HepG2 (cell line): ENCODE data around the gene TFAP2A. TPM values are rescaled to one million over a fixed set of nuclear protein-coding genes. Genes with fewer than 3 reads are reported as not detected.

ENCODE experiments used
- ATRX ChIP-seq: sonication (generic); formaldehyde crosslinking; IDR thresholded peaks from 2 replicates; pipeline ENCODE4 v1.4.0; 2020; ENCODE audit warnings: missing genetic modification reagents, borderline replicate concordance
- BORCS8-MEF2B ChIP-seq: sonication (generic); formaldehyde crosslinking; IDR thresholded peaks from 2 replicates; pipeline ENCODE4 v1.8.0; 2022; ENCODE audit warnings: mild to moderate bottlenecking, missing genetic modification reagents
- CBFB ChIP-seq: sonication (generic); formaldehyde crosslinking; IDR thresholded peaks from 2 replicates; pipeline ENCODE4 v1.4.0; 2020; ENCODE audit warnings: missing genetic modification reagents
- MIER2 ChIP-seq: IDR thresholded peaks from 2 replicates; pipeline ENCODE4 v1.6.1; 2016; ENCODE audit warnings: missing biosample characterization, missing genetic modification reagents
- NR2F1 ChIP-seq, 2 experiments: fragments of 450-650 bp in 1 of 2; formaldehyde crosslinking in 1 of 2; IDR thresholded peaks; 2 replicates each; pipeline versions ENCODE4 v1.5.0 to v1.6.1; 2016 to 2020; ENCODE audit warnings: mild to moderate bottlenecking in 1 of 2, missing compliant biosample characterization in 1 of 2, missing genetic modification reagents in 1 of 2, moderate library complexity in 1 of 2
- NRL ChIP-seq: sonication (generic); formaldehyde crosslinking; IDR thresholded peaks from 2 replicates; pipeline ENCODE4 v1.5.0; 2020; ENCODE audit warnings: missing genetic modification reagents, mild to moderate bottlenecking, moderate library complexity, borderline replicate concordance
- PATZ1 ChIP-seq: sonication (generic); formaldehyde crosslinking; IDR thresholded peaks from 2 replicates; pipeline ENCODE4 v1.4.0; 2020; ENCODE audit warnings: missing genetic modification reagents
- PRMT3 ChIP-seq: sonication (generic); formaldehyde crosslinking; IDR thresholded peaks from 2 replicates; pipeline ENCODE4 v1.8.1; 2022; ENCODE audit warnings: low read depth, mild to moderate bottlenecking, moderate library complexity, missing genetic modification reagents, borderline replicate concordance
- REPIN1 ChIP-seq: sonication (generic); formaldehyde crosslinking; IDR thresholded peaks from 2 replicates; pipeline ENCODE4 v1.8.0; 2022; ENCODE audit warnings: missing genetic modification reagents, low read depth, mild to moderate bottlenecking, borderline replicate concordance
- SCMH1 ChIP-seq: sonication (generic); formaldehyde crosslinking; IDR thresholded peaks from 2 replicates; pipeline ENCODE4 v1.9.0; 2021; ENCODE audit warnings: missing genetic modification reagents, mild to moderate bottlenecking, borderline replicate concordance
- ZFX ChIP-seq: sonication (generic); formaldehyde crosslinking; IDR thresholded peaks from 2 replicates; pipeline ENCODE4 v1.4.0; 2020; ENCODE audit warnings: mild to moderate bottlenecking, low read depth, missing genetic modification reagents, moderate library complexity
- ZMAT3 ChIP-seq: sonication (generic); formaldehyde crosslinking; conservative IDR thresholded peaks from 2 replicates; pipeline ENCODE4 v1.7.0; 2021; ENCODE audit warnings: missing genetic modification reagents
- ZMYM4 ChIP-seq: sonication (generic); formaldehyde crosslinking; IDR thresholded peaks from 2 replicates; pipeline ENCODE4 v1.8.1; 2023; ENCODE audit warnings: mild to moderate bottlenecking, missing genetic modification reagents
- ZNF333 ChIP-seq: sonication (generic); formaldehyde crosslinking; IDR thresholded peaks from 2 replicates; pipeline ENCODE4 v1.4.0; 2020; ENCODE audit warnings: mild to moderate bottlenecking, missing genetic modification reagents, borderline replicate concordance
- ZNF33A ChIP-seq: sonication (generic); formaldehyde crosslinking; IDR thresholded peaks from 2 replicates; pipeline ENCODE4 v1.5.1; 2020; ENCODE audit warnings: missing genetic modification reagents, mild to moderate bottlenecking, moderate library complexity, borderline replicate concordance
- ZNF556 ChIP-seq: sonication (generic); formaldehyde crosslinking; IDR thresholded peaks from 2 replicates; pipeline ENCODE4 v1.4.0; 2020; ENCODE audit warnings: mild to moderate bottlenecking, missing genetic modification reagents, borderline replicate concordance
- ZNF687 ChIP-seq: sonication (generic); formaldehyde crosslinking; IDR thresholded peaks from 2 replicates; pipeline ENCODE4 v1.5.1; 2020; ENCODE audit warnings: mild to moderate bottlenecking, missing genetic modification reagents, moderate library complexity
- ZNF768 ChIP-seq: sonication (generic); formaldehyde crosslinking; IDR thresholded peaks from 2 replicates; pipeline ENCODE4 v1.4.0; 2020; ENCODE audit warnings: missing genetic modification reagents
- ZNF777 ChIP-seq: sonication (generic); formaldehyde crosslinking; IDR thresholded peaks from 2 replicates; pipeline ENCODE4 v1.4.0; 2020; ENCODE audit warnings: missing genetic modification reagents
- polyA plus RNA-seq, 8 experiments: library from polyadenylated mRNA; depleted of rRNA in 3 of 8; stranded (reverse) in 7 of 8; unstranded in 1 of 8; fragments of >200 nt; fragmentation: Illumina TruSeq in 4 of 8; extraction: Trizol in 4 of 8; gene quantifications; 2 replicates each; pipeline versions ENCODE4 v1.2.1 to v1.2.3, GENCODE V29; 2011 to 2016; ENCODE audit warnings: low read depth in 4 of 8, missing spikeins in 1 of 8, mixed read lengths in 1 of 8; ENCODE audit not compliant: insufficient read depth in 1 of 8
- total RNA-seq, 5 experiments: library from RNA; depleted of rRNA; stranded (reverse); fragments of >200 nt; fragmentation: Illumina TruSeq; extraction: Trizol; gene quantifications; 2 replicates each; pipeline ENCODE4 v1.2.3, GENCODE V29; 2016; ENCODE audit warnings: low read depth in 1 of 5

The TFAP2A gene
- total and polyA plus RNA-seq, 2 of the 13 experiments (the other 11 are each of a cell fraction or from before 2014, with no cell fraction given), result not detected

GRCh38 chr6:10383331-10384090 is 31.4 kb downstream of the TFAP2A start (continued):
- TF ChIP-seq ZNF687 (CRISPR knock-in tag) (peak; percentile 56), ZNF33A (CRISPR knock-in tag) (no peak), REPIN1 (CRISPR knock-in tag) (no peak), ZNF333 (no peak), MIER2 (CRISPR knock-in tag) (no peak), NRL (0 out of 2 replicates have a peak, but pooled peaks have one; percentile 20), NR2F1 (CRISPR knock-in tag; IDR thresholded peaks at IDR 0.05) (no peak), PRMT3 (CRISPR knock-in tag) (0 out of 2 replicates have a peak, but pooled peaks have one; percentile 41), ZFX (CRISPR knock-in tag) (peak; percentile 28; the same call in 1 of the 2 replicates), ZNF777 (peak; percentile 84), CBFB (CRISPR knock-in tag) (no peak), PATZ1 (CRISPR knock-in tag) (peak; percentile 48; the same call in 1 of the 2 replicates), SCMH1 (CRISPR knock-in tag) (no peak), ZMYM4 (no peak), ZNF768 (CRISPR knock-in tag) (no peak; the same call in 1 of the 2 replicates), ZNF556 (CRISPR knock-in tag) (no peak), ZMAT3 (CRISPR knock-in tag) (no peak), BORCS8-MEF2B (CRISPR knock-in tag) (no peak), ATRX (CRISPR knock-in tag) (no peak)
